SK-N-SH (cell line): ENCODE data around the gene IGFL4.

Source experiments
- EP300 ChIP-seq, 2 experiments: IDR thresholded peaks; 2 replicates each; pipeline versions ENCODE4 v1.4.0 to v1.6.1; 2012; ENCODE audit warnings: borderline replicate concordance in 1 of 2, low read depth in 1 of 2, low read length in 1 of 2
- EZH2phosphoT487 ChIP-seq: fragments of 200-600 bp; sonication (generic); IDR thresholded peaks from 2 replicates; pipeline ENCODE4 v1.6.1; 2017; ENCODE audit warnings: low read depth, mixed run types, mild to moderate bottlenecking, antibody characterized with exemption, moderate library complexity, borderline replicate concordance
- FOXM1 ChIP-seq: IDR thresholded peaks from 2 replicates; pipeline ENCODE4 v1.4.0; 2012; ENCODE audit warnings: low read depth, mild to moderate bottlenecking
- GATA2 ChIP-seq: sonication (generic); formaldehyde crosslinking; IDR thresholded peaks from 2 replicates; pipeline ENCODE4 v1.5.0; 2020; ENCODE audit warnings: mild to moderate bottlenecking, missing genetic modification reagents
- MEF2A ChIP-seq: IDR thresholded peaks from 2 replicates; pipeline ENCODE4 v1.4.0; 2012; ENCODE audit warnings: low read depth, borderline replicate concordance
- MXI1 ChIP-seq: IDR thresholded peaks from 2 replicates; pipeline ENCODE4 v1.6.1; 2012; ENCODE audit warnings: mild to moderate bottlenecking, low read depth, low read length, improper control_type of control experiment
- POLR2AphosphoS5 ChIP-seq: IDR thresholded peaks from 2 replicates; pipeline ENCODE4 v1.6.1; 2012; ENCODE audit warnings: low read depth, low read length
- RAD21 ChIP-seq: IDR thresholded peaks from 2 replicates; pipeline ENCODE4 v1.6.1; 2012; ENCODE audit warnings: mild to moderate bottlenecking, low read length
- RCOR1 ChIP-seq: fragments of 150-350 bp; IDR thresholded peaks from 2 replicates; pipeline ENCODE4 v1.6.1; 2017; ENCODE audit warnings: antibody characterized with exemption, low read length
- RXRA ChIP-seq: IDR thresholded peaks from 2 replicates; pipeline ENCODE4 v1.4.0; 2012; ENCODE audit warnings: low read depth, mild to moderate bottlenecking, borderline replicate concordance
- TEAD4 ChIP-seq: IDR thresholded peaks from 2 replicates; pipeline ENCODE4 v1.4.0; 2012; ENCODE audit warnings: mild to moderate bottlenecking, borderline replicate concordance; ENCODE audit not compliant: insufficient read depth
- USF1 ChIP-seq: IDR thresholded peaks from 2 replicates; pipeline ENCODE4 v1.4.0; 2012; ENCODE audit warnings: low read depth, borderline replicate concordance
- TF ChIP-seq, protein P1 (sequence below): fragments of 200-600 bp; sonication (generic); IDR thresholded peaks from 2 replicates; pipeline ENCODE4 v1.6.1; 2017; ENCODE audit warnings: antibody characterized with exemption, mild to moderate bottlenecking, moderate library complexity

DNA sequence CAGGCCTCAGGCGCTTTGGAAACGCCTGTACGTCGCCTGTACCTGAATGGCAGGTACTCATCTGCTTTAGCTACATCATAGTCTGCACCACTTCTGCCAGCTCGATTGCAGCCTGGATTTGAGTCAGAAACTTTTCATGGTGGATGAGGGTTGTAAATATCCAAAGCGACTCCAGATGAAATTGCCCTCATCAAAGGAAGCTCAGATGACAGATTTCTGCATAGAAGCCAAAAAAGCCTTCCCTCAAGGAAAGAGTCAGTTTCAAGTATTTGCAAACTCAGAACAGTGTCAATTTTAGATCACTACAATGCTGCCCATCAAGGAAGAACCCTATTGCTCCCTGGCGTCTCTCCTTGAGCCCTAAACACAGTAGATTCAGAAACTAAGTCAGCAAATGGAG is 38.8 kb upstream of the IGFL4 start:
- no peak for TF ChIP-seq EZH2phosphoT487
- no peak for TF ChIP-seq EP300 (IDR thresholded peaks at IDR 0.05; ENCODE audit: borderline replicate concordance in 1 of 2, low read depth in 1 of 2, low read length in 1 of 2)
- TF ChIP-seq, protein P1, sequence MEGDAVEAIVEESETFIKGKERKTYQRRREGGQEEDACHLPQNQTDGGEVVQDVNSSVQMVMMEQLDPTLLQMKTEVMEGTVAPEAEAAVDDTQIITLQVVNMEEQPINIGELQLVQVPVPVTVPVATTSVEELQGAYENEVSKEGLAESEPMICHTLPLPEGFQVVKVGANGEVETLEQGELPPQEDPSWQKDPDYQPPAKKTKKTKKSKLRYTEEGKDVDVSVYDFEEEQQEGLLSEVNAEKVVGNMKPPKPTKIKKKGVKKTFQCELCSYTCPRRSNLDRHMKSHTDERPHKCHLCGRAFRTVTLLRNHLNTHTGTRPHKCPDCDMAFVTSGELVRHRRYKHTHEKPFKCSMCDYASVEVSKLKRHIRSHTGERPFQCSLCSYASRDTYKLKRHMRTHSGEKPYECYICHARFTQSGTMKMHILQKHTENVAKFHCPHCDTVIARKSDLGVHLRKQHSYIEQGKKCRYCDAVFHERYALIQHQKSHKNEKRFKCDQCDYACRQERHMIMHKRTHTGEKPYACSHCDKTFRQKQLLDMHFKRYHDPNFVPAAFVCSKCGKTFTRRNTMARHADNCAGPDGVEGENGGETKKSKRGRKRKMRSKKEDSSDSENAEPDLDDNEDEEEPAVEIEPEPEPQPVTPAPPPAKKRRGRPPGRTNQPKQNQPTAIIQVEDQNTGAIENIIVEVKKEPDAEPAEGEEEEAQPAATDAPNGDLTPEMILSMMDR = no peak
- no peak for TF ChIP-seq FOXM1
- TF ChIP-seq POLR2AphosphoS5 = no peak
- no peak for TF ChIP-seq MEF2A
- TF ChIP-seq RCOR1 = no peak
- no peak for TF ChIP-seq RXRA
- no peak for TF ChIP-seq MXI1
- TF ChIP-seq USF1 = no peak
- no peak for TF ChIP-seq RAD21
- no peak for TF ChIP-seq GATA2 (CRISPR knock-in tag)
- no peak for TF ChIP-seq TEAD4
